Stimulated activated CD4-positive, alpha-beta T cell treated with anti-CD3 and anti-CD28 coated beads, Interleukin-1b, Interleukin-23, amount 100 ng/mL, for 4 hours (primary cell): ENCODE measurements around the gene ARHGAP21.
"Not testable (repeated sequence)": the region's sequence is repeated elsewhere in the genome, so short reads cannot be mapped to it uniquely, and the experiment has no call there.

Experiments used
- DNase-seq, 2 donors: peaks; one replicate each; pipeline ENCODE4 v3.0.0-alpha.2; 2020; ENCODE audit warnings: low read depth in 2 of 2

Gene ARHGAP21

GRCh38 chr10:24723788-24724380, at the start of gene ARHGAP21:
Gene ARHGAP21 (minus strand): TSS chr10:24723887. CDS start chr10:24721899, 1,988 bp downstream.
- peak; percentile 22 for DNase-seq

GRCh38 chr10:24771943-24772694, 48.4 kb upstream of the ARHGAP21 start:
- DNase-seq = no peak

GRCh38 chr10:24764991-24765390, 41.3 kb upstream of the ARHGAP21 start:
- DNase-seq = not testable (repeated sequence)

- no peak for DNase-seq
Measured at GRCh38 chr10:24762966-24763623, 39.4 kb upstream of the ARHGAP21 start.

DNA sequence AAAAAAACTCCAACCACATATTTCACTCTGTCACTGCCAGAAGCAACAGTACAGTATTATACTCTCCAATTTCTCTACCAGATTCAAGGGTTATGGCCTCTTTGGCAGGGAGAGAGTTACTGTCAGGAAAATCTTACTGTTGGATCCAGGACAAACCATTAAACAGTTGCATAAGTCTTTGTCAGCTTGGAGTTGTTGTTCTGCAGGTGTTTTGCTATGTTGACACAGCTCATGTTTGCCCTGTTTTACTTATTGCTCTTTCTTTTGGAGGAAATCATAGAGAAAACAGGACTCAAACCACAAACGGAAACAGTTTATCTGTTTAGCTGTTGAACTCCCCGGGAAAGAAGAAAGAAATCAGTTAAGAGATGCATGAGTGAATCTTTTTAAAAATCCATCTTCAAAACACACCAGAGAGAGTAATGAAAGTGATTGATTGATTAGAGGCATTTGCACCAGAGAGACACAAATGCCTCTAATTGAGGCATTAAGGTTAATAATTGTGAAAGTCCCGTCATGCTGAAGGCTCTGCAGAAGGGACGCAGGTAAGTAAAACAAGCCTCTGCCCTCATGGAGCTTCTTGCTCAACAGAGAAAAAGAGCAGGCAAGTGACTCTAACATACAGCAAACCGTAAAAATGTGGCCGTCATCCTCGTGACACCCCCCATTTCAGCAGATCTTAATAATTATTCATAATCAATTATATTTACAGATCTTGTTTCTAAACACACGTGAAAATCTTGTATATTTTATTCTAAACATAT, 38.7 kb upstream of the ARHGAP21 start:
- no peak for DNase-seq

- no peak for DNase-seq
Measured at GRCh38 chr10:24759672-24760071, 36.0 kb upstream of the ARHGAP21 start.

- not testable (repeated sequence) for DNase-seq
Measured at GRCh38 chr10:24758254-24758653, 34.6 kb upstream of the ARHGAP21 start.

GRCh38 chr10:24756283-24756682, 32.6 kb upstream of the ARHGAP21 start:
- DNase-seq = no peak

GRCh38 chr10:24751716-24752115, 28.0 kb upstream of the ARHGAP21 start:
- DNase-seq = no peak

GRCh38 chr10:24750695-24751094, 27.0 kb upstream of the ARHGAP21 start:
- DNase-seq = no peak

DNA sequence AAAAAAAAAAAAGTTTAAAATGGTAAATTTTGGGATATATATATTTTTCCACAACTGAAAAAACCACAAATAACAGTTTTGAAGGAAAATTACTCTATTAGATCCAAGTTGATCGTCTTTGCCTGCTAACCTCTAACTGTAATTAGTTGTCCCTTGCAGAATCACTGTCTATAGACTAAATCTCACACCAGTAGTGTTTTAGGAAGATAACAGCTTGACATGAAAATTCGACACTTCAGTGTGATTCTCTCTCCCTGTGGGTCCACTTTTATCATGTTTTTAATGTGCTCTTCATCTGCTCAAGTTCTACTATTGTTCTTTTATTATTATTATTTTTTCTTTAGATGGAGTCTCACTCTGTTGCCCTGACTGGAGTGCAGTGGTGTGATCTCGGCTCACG, 24.5 kb upstream of the ARHGAP21 start:
- DNase-seq = no peak

- no peak for DNase-seq
Measured at GRCh38 chr10:24744946-24745345, 21.3 kb upstream of the ARHGAP21 start.

- DNase-seq = no peak
Measured at GRCh38 chr10:24740714-24741113, 17.0 kb upstream of the ARHGAP21 start.

- no peak for DNase-seq
Measured at GRCh38 chr10:24737001-24737400, 13.3 kb upstream of the ARHGAP21 start.

- DNase-seq = no peak
Measured at GRCh38 chr10:24731942-24732341, 8.3 kb upstream of the ARHGAP21 start.

- no peak for DNase-seq
Measured at GRCh38 chr10:24730811-24731210, 7.1 kb upstream of the ARHGAP21 start.

- DNase-seq = no peak
Measured at GRCh38 chr10:24727786-24728185, 4.1 kb upstream of the ARHGAP21 start.

GRCh38 chr10:24726626-24727025, 2.9 kb upstream of the ARHGAP21 start:
- DNase-seq = no peak

DNA sequence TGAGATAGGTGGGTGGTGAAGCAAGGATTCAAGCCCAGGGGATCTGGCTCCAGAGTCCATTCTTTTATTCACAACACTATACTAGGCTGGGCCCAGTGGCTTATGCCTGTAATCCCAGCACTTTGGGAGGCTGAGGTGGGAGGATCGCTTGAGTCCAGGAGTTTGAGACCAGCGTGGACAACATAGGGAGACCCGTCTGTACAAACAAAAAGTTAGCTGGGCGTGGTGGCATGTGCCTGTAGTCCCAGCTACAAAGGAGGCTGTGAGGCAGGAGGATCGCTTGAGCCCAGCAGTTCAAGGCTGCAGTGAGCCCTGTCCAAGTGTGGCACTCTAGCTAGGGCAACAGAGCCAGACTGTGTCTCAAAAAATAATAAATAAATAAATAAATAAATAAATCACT, 2.3 kb upstream of the ARHGAP21 start:
- DNase-seq = not testable (repeated sequence)

DNA sequence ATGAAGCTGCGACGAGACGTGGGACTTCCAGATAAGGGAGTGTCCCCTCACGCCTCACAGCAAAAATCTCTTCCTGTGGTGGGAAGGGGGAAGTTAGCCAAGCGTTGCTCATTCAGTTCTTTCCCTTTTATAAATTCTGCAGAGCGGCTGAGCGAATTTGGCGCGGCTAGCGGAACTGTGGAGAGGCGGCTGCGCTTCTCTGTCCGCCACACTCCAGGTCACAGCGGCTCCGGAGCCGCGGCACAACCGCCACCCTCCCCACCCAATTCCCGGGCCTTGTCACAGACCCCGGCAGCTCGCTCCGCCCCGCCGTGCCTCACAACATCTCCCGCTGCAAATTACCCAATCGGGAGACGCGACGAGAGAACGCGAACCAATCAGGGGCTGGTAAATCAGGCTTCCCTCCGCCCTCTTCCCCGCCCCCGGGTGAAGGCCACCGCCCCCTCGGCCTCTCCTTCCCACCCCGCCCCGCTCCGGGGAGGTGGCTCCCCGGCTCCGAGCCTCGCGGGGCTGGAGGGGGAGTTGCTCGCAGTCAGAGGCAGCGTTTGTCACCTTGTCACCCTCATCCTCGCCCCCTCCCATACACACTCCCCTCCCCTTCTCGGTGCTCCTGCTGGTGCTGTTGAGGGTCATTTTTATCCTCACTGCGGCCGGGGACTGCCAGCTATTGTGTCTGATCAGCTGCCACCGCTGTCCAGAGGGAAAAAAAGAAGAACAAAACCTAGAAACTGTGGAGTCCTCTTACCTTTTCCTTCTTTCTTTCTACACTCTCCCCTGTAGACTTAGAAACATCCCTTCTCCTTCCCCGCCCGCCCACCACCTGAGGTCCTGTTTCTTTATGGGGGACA, 918 bp upstream of the ARHGAP21 start:
- peak; percentile 93 to 96 for DNase-seq

GRCh38 chr10:24723386-24723787, 300 bp downstream of the ARHGAP21 start:
- peak in 1 of 2 donors; percentile 24 for DNase-seq
